GM12892 (cell line): Measurements from ENCODE around the gene DDX56.

Experiments
- POLR2A ChIP-seq: IDR thresholded peaks from 2 replicates; pipeline ENCODE4 v1.6.1; 2011; ENCODE audit warnings: low read depth, low read length, control low read depth
- POLR2AphosphoS5 ChIP-seq: IDR thresholded peaks from 2 replicates; pipeline ENCODE4 v1.6.1; 2011; ENCODE audit warnings: low read depth, low read length, control low read depth

GRCh38 chr7:44561962-44562621, 11.6 kb downstream of the DDX56 start:
- TF ChIP-seq POLR2AphosphoS5 (no peak), POLR2A (no peak)
